Inferior parietal cortex (tissue), 1 donor: ENCODE data around the gene MED13L.

Experiments used
- DNase-seq: peaks from one replicate; pipeline ENCODE4 v3.0.0-alpha.2; 2016; ENCODE audit errors: extremely low spot score

MED13L gene

DNA sequence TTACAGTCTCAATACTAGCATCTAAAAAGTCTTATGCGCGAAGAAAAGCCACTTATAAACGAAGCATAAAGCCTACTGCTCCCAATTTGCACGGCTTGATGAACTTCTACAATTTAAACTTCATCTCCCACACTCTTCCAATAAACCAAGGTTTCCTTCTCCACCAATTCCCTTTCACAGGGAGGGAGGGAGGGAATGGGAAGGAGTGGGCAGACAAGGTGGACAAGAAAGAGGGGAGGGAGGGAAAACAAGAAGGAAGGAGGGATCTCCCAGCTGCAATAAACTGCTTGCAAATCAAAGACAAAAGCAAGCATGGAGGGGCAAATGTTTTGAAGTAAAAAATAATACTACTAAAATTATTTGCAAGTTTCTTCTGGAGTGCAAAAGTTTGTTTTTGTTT is 64.5 kb downstream of the MED13L start:
- DNase-seq, result no peak

DNA sequence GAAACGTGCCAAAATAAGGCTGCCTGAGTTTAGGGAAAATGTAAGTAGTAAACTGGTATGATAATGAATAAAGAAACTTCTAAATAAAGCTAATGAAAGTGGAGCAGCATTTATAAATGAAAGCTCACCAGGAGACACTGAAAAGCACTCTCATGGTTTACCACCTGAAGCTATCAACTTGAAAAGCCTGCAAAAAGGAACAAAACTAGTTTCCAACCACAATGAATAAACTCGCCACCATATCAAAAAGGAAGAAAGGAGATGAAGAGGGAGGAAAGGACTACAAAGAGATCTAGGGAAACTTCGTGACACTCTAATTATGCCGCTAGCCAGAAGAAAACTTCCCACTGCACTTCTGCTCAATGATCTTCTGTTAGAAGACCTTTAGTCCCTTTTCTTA is 66.7 kb downstream of the MED13L start:
- DNase-seq, result no peak

DNA sequence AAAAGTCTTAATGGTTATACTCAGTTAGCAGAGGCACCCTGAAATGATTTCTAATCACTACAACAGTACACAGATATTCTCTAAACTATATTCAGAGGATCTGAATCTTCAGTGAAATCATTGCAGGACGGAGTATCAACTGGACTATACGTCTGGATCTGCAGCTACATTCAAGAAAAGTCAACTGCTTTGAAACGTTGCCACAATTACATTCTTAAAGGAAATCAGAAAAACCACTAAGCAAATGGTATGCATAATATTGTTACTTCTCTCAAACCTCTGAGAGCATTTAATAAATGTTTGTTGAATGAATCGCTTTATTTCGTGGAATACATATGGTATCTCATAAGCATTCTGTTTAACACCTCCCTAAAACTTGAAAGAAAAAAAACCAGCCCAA is 67.4 kb downstream of the MED13L start:
- DNase-seq, result no peak

DNA sequence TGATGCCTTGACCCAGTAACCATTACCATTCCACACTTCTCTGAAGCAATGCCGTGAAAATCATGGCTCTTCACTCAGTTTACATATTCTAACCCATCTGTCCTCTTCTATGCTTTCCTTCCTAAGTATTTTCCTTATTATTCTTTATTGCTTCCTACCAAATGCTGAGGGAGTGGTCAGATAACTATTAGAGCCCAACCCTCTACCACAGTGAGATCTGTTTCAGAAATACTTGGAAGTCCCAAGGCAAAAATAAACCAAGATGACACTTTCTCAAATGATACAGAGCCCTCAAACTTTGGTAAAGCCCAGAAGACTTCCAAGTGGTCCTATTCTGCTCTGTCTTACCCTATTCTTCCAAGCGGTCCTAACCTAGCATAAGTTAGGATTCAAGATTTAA is 68.0 kb downstream of the MED13L start:
- DNase-seq, result no peak

DNA sequence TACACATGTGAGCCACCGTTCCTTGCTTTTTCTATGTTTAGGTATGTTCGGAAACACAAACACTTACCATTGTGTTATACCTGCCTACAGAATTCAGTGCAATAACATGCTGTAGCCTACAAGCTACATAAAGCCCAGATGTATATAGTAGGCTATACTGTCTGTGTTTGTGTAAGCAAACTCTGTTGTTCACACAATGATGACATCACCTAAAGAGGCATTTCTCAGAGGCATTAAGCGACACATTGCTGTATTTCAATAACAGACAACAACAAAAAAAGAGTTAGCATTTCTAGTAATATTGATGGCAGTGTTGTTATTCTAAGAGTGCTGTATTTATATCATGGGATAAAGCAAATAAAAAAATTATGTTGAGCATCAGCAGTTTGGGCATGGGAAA is 70.2 kb downstream of the MED13L start:
- no peak for DNase-seq

DNA sequence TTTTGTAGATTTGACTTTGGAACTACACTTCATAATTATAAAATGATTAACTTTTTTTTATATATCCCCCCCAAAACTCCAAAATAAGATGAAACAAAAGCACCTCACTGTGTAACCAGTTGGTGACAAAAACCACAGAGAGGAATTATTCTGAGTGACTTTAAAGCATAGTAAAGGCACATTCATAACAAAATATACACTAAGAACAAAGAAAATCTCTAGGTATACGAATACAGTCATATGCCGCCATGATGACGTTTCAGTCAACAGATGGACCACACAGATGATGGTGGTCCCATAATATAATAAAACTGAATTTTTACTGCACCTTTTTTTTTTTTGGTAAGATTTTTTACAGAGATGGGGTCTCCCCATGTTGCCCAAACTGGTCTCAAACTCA is 70.7 kb downstream of the MED13L start:
- no peak for DNase-seq

DNA sequence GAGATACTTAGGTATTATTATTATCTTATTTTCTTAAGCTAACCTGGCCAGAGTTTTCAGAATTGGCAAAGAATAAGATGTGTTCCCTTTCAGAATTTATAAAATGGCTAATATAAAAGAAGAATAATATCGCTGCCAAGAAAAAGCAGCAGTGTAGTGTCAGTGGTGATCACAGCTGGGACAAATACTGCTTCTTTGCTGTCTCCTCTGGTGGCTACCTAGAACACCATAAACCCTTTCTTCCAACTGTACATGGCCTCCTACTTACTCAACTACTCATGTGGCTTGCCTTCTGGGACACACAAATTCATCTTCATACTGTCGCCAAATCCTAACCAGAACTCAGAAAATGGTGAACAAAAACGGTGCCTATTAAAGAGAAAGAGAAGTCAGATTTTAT is 72.7 kb downstream of the MED13L start:
- no peak for DNase-seq

DNA sequence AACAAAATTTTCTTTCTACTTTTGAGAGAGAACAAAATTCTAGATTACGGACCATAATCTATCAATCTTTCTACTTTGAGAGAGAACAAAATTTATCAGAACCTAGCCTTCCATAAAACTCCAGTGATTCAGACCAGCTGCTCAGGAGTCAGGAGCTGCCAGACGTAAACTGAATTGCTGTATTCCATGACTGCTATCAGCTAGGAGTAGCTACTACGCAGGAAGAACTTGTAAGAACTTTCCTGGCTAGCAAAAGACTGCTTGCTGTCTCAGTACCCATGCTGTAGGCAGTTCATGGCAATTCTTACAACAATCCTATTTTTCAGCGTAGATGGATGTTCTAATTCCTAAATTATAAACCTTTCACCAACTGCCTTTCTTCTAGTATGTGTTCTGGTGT is 73.3 kb downstream of the MED13L start:
- DNase-seq, result no peak

DNA sequence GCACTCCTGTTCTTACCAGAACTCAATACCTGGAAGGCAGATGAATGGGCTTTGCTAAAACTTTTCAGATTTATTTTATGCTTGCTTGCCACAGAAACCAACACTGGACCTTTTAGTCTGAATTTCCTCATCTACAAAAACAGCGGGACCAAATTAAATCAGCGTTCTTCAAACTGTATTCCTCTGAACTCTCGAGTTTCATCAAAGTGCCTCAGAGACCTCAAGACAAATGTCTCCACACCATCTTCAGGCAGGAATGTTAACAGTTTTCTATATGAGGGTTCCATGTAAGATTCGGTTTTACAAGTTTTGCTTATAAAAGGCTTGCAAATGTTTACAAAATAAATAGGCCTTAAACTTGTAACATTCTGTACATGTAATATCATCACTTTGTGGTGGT is 74.6 kb downstream of the MED13L start:
- DNase-seq, result no peak

DNA sequence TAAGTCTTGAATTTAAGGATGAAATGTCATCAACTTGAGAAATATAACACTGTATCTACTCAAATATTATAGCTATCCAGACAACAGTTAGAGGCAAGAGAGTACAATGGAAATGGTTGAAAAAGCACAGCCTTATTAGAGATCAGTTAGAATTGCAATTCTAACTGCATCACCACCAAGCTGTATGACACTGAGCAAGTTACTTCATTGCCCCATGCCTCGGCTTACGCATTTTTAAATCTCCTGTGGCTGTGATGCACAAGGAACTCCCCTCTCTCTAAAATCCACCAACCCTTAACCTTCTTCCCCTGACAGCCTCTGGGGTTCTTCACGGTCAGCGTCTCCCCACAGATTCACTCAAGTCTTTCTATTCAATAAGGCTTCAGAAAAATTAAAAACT is 75.1 kb downstream of the MED13L start:
- DNase-seq, result no peak

DNA sequence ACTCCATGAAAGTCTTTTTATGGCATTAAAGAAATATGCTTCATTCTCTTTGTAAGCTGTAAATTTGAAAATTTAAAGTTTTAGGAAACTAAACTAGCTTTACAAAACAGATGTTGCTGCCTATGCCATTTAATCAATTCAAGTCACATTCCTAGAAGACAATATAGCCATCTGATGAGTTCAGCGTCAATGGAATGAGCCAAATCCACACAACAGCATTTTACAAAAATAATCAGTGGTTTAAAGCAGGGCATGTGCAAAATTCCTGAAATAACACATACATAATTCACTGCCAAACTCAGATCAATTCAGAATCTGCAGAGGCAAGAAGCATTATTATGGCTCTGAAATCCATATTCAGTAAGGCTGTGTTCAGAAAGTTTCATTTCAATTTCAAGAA is 75.6 kb downstream of the MED13L start:
- no peak for DNase-seq

DNA sequence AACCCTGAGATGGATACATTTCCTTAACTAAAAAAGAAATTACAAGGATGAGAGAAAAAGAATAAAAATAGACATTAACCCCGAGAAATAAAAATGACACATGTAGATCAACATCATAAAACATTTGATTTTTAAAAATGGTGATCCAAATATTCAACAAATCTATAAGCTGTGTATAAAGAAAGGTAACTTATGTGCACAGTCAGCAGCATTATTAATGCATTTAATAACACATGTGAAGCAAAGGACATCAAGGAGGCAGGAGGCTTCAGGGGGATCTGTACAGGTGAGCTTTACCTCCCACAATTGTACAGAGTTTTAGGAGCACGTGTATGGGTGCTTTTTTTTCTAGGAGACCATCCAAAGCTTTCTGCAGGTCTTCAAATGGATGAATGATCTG is 76.1 kb downstream of the MED13L start:
- no peak for DNase-seq

DNA sequence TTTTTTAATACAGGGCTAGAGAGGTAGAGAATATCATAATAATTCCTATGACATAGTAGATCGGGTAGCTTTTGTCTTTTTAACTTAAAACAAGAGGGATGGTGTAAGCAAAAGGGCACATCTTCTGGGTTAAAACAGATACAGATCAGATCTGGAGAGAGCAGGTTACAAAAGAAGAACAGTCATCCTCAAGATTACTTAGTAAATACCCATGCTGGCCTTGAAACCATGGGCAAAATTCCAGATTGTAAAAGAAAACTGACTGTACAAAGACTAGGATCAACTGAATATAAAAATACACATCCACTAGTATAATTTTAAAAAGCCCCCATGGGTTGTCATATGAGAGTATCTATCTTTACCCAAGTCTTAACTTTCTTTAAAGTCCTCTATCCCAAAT is 76.7 kb downstream of the MED13L start:
- no peak for DNase-seq

DNA sequence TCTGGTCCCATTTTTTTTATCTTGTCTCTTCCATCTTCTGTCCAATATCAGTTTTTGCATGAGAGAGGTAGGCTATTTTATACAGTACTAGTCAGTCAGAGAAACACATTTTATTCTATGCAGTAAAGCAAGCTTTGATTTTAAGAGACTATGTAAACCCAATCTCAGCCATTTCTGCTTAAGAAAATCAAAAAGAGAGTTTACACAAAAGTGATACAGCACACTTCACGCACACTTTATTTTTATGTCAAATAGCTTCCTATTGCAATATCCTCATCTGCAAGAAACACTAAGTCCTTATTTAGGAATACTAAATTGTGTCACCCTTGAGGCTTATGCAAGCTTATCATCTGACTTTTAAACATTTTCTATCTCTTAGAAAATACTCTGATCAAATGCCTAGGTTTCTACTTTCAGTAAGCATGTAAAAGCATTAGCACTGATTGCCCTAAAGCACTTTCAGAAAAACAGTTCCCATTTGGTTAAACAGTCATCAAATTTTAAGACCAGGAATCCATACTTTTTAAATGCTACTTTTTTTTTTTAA is 78.3 kb downstream of the MED13L start:
- DNase-seq, result no peak

DNA sequence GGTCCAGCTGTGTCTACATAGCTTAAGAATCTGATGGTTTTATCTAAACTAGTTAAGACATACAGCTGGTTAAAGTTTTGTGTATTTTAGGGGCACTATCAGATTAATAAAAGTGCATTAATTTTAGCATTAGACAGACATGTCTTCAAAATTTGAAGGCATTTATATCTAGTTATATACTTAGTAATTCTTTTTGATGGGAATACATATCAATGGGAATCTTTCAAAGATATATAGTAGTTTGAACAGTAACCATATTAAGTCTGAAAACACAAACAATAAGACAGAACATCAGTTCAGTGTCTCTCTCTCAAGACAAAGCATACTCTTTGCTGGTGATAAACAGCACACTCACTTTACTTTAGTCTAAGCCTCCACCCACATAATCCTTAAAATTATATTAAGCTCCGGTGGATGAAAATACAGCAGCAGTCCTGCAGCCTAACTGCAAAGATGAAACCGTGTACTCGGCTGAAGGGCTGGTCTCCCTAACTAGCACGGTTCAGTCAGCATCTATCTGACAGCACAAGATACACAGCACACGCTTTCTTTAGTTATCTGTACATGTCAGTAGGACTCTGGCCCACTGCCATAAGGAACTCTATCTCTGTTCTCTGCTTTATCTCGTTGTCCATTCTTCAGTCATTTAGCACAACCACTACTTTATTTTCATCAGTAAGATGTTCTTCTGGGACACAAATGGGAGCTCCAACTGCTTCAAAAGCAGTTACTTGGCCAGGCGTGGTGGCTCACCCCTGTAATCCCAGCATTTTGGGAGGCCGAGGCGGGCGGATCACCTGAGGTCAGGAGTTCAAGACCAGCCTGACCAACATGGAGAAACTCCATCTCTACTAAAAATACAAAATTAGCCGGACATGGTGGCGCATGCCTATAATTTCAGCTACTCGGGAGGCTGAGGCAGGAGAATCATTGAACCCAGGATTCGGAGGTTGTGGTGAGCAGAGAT is 80.5 kb downstream of the MED13L start:
- peak; percentile 52 for DNase-seq

DNA sequence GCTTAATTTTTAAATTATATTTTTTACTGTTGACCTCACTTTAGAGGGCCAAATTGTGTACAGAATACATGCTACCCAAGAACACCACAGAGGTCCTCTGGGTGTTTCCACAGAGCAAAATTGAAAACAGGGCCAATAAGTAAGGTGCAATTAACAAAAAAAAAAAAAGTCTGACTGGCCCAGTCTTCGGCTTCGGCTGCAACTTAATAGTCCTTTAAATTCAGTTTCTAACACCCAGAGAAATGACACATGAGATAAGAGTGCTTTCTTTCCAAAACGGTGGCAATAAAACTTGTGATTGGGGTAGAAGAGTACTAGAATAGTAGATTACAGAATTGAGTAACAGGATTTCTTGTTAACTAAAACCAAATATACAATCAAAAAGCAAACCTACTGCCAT is 81.3 kb downstream of the MED13L start:
- DNase-seq, result no peak

DNA sequence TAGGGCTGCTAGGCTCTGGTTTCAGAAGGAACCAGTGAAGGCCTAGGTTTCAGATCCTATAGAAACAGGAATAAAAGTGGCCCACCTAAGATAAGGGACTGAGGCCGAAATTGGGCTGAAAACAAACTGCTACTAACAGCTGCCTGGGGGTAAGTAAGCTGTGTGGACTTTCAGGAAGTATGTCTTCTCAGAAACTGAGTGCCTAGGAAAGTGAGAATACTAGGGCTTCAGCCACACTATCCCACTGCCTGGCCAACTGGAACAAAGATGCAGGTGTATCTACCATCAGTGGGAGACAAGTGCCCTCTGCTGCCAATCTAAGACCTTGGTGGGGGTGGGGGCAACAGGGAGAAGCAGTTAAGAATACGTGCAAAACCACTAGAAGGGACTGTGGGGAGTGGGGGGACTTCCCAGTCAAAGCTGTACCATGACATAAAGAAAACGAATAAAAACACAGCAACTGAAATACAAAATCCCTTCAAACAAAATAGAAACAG is 82.5 kb downstream of the MED13L start:
- DNase-seq, result no peak

DNA sequence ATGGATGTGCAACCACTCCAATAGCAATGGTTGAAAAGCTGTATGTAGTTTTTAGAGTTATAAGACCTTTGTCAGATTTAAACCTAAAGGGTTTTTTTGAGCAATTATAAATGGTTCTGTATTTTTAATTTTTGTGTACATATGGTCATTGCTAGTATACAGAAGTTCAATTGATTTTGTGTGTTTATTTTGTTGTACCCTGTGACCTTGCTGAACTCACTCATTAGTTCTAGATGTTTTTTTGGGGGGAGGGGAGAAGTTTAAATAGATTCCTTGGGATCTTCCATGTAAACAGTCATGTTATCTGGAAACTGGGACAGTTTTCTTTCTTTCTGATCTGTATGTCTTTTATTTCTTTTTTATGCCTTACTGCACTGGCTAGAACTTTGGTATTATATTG is 87.8 kb downstream of the MED13L start:
- DNase-seq, result no peak

DNA sequence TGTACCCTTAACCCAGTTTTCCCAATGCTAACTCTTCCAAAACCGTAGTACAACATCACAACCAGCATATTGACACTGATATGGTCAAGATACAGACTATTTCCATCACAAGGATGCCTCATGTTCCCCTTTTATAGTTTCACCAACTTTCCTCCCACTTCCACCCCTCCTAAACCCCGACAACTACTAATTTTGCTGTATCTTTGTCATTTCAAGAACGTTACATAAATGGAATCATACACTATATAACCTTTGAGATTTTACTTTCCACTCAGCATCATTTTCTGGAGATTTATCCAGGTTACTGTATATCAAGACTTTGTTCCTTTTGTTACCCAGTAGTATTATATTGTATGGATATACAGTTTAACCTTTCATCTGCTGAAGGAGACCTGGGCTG is 88.9 kb downstream of the MED13L start:
- no peak for DNase-seq

DNA sequence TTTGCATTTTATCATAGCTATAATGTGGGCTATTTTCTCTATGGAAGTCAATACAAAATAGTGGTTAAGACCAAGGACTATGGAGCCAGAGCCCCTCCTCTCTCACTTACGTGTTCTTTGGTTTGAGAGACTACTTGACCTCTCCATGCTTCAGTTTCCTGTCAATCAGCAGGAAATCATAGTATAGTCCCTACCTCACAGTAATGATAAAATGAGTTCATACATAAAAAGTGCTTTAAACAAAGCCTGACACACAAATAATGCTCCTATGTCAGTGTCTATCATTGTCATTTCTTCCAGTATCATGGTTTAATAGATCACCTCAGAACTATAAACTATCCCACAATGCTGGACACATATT is 90.4 kb downstream of the MED13L start:
- DNase-seq, result no peak

DNA sequence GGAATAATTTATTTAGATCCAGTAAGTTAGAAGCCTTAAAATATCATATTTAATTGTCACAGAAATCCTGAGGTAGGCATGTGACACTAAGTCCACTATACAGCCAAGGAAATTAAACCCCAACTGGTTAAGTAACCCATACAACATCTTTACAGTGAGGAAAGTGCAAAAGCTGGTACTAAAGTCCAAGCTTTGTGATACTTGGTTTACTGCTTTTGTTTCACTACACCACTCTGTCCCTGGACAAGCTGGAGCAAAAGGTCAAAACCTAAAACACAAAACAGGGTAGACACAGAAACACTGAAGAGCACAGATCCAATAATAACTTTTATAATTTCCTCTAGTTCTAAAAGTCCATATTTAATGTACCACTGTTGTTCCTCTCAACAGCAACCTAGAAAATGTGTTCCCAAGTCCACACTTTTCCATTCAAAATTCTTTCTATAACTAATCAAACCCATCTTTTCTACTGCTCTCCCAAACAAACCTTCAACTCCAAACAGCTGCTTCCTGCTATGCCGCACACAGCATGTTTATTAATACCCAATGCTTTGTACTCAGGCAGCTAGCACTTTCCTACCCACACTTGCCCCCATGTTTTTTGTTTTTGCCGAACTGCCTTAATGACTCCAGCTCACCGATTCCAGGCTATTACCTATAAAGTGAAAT is 90.9 kb downstream of the MED13L start:
- no peak for DNase-seq

DNA sequence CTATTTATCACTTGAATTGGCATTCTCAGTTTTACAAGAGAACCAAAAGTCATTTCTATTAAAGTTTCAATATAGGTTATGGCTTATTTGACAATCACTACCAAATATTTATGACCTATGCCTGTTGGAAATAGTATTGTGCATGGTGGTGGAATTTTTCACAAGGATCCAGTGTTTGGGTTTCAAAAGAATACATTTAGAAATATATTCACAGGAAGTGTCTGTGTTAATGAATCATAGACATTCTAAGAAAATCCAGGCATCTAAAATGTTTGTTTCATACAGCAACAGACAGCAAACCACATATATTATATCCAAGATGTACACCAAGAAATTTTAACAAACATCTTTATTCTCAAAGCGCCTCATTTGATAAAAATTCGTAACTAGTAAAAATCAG is 92.7 kb downstream of the MED13L start:
- DNase-seq, result no peak

DNA sequence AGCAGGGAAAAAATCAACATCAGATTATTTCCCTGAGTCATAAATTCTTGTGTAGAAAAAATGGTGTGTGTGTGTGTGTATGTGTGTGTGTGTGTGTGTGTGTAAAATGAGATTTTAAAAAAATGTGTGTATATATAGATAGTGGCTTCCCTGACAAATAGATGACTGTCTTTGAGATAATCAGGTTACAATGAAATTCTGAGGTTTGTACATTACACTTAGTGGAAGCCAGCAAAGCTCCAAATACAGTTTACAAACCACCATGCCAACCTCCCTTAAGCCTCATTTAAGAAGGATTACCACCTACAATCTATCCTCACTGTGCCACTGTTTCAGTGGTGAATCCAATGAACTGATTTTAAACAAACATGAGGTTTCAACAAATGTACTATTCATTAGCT is 93.8 kb downstream of the MED13L start:
- no peak for DNase-seq
